ENCODE measurements around the gene HECTD4. TPM values are rescaled to one million over a fixed set of nuclear protein-coding genes. Genes with fewer than 3 reads are reported as not detected.
A peak's percentile ranks its signal among the peaks of the same experiment; 100 is the strongest.

HECTD4 gene
- total RNA-seq, 1 donor from 2014 or later: 33.6 TPM

GRCh38 chr12:112199136-112199535, 183.1 kb downstream of the HECTD4 start:
- no peak for DNase-seq
- H3K9me3 Mint-ChIP-seq: no peaks in the 10 kb centered on the region
- intact Hi-C loops (cut with micrococcal nuclease): no loop called here
- H3K27me3 Mint-ChIP-seq: no peaks in the 10 kb centered on the region
- H3K27ac Mint-ChIP-seq: no peak overlapping the region
- H3K4me1 Mint-ChIP-seq: no peaks in the 10 kb centered on the region
- no peak overlapping the region for H3K4me3 Mint-ChIP-seq
- H3K36me3 Mint-ChIP-seq (ENCODE audit: low read depth): peaks cover 27% of the 10 kb centered on the region

GRCh38 chr12:112198120-112198733, 184.0 kb downstream of the HECTD4 start:
- peaks cover 27% of the 10 kb centered on the region for H3K36me3 Mint-ChIP-seq (ENCODE audit: low read depth)
- intact Hi-C loops (cut with micrococcal nuclease): loop anchor here (1.0 kb wide), 2 partner anchors 189 to 213 kb away; no protein-coding TSS in a partner anchor
- no peaks in the 10 kb centered on the region for H3K4me1 Mint-ChIP-seq
- H3K27me3 Mint-ChIP-seq: no peaks in the 10 kb centered on the region
- no peak overlapping the region for H3K27ac Mint-ChIP-seq
- DNase-seq: peak; percentile 86
- H3K9me3 Mint-ChIP-seq: no peaks in the 10 kb centered on the region
- H3K4me3 Mint-ChIP-seq: no peak overlapping the region

GRCh38 chr12:112196196-112196875, 185.9 kb downstream of the HECTD4 start:
- H3K4me3 Mint-ChIP-seq: no peak overlapping the region

GRCh38 chr12:112194601-112195247, 187.5 kb downstream of the HECTD4 start:
- no peak for DNase-seq
- Mint-ChIP-seq H3K4me1 (no peaks in the 10 kb centered on the region), H3K27me3 (no peaks in the 10 kb centered on the region), H3K4me3 (no peak overlapping the region), H3K27ac (no peak overlapping the region), H3K36me3 (ENCODE audit: low read depth) (peaks cover 34% of the 10 kb centered on the region), H3K9me3 (no peaks in the 10 kb centered on the region)
- intact Hi-C loops (cut with micrococcal nuclease): no loop called here

More at GRCh38 chr12:112196196-112196875, 185.9 kb downstream of the HECTD4 start:
- H3K36me3 Mint-ChIP-seq (ENCODE audit: low read depth): peaks cover 38% of the 10 kb centered on the region
- intact Hi-C loops (cut with micrococcal nuclease): no loop called here
- no peaks in the 10 kb centered on the region for H3K9me3 Mint-ChIP-seq
- H3K4me1 Mint-ChIP-seq: no peaks in the 10 kb centered on the region
- no peak overlapping the region for H3K27ac Mint-ChIP-seq
- DNase-seq: no peak
- H3K27me3 Mint-ChIP-seq: no peaks in the 10 kb centered on the region

GRCh38 chr12:112192475-112192874, 189.8 kb downstream of the HECTD4 start:
- H3K27me3 Mint-ChIP-seq: no peaks in the 10 kb centered on the region
- intact Hi-C loops (cut with micrococcal nuclease): no loop called here
- H3K4me1 Mint-ChIP-seq: no peaks in the 10 kb centered on the region
- no peak for DNase-seq
- no peak overlapping the region for H3K4me3 Mint-ChIP-seq
- no peak overlapping the region for H3K27ac Mint-ChIP-seq
- H3K36me3 Mint-ChIP-seq (ENCODE audit: low read depth): peaks cover 30% of the 10 kb centered on the region
- no peaks in the 10 kb centered on the region for H3K9me3 Mint-ChIP-seq

- Mint-ChIP-seq H3K4me1 (no peaks in the 10 kb centered on the region), H3K27me3 (no peaks in the 10 kb centered on the region), H3K27ac (no peak overlapping the region), H3K4me3 (no peak overlapping the region), H3K9me3 (no peaks in the 10 kb centered on the region), H3K36me3 (ENCODE audit: low read depth) (peaks cover 28% of the 10 kb centered on the region)
- no peak for DNase-seq
- intact Hi-C loops (cut with micrococcal nuclease): no loop called here
Observed at GRCh38 chr12:112191840-112192321, 190.3 kb downstream of the HECTD4 start.

GRCh38 chr12:112191201-112191600, 191.0 kb downstream of the HECTD4 start:
- no peaks in the 10 kb centered on the region for H3K4me1 Mint-ChIP-seq
- H3K27ac Mint-ChIP-seq: no peak overlapping the region
- H3K4me3 Mint-ChIP-seq: no peak overlapping the region
- intact Hi-C loops (cut with micrococcal nuclease): no loop called here
- peaks cover 28% of the 10 kb centered on the region for H3K36me3 Mint-ChIP-seq (ENCODE audit: low read depth)
- no peaks in the 10 kb centered on the region for H3K9me3 Mint-ChIP-seq
- DNase-seq: no peak
- no peaks in the 10 kb centered on the region for H3K27me3 Mint-ChIP-seq

GRCh38 chr12:112190231-112191025, 191.8 kb downstream of the HECTD4 start:
- Mint-ChIP-seq H3K27me3 (no peaks in the 10 kb centered on the region), H3K36me3 (ENCODE audit: low read depth) (peaks cover 30% of the 10 kb centered on the region), H3K9me3 (no peaks in the 10 kb centered on the region), H3K4me3 (no peak overlapping the region), H3K4me1 (no peaks in the 10 kb centered on the region), H3K27ac (no peak overlapping the region)
- DNase-seq: no peak
- intact Hi-C loops (cut with micrococcal nuclease): no loop called here

- H3K4me3 Mint-ChIP-seq: no peak overlapping the region
- intact Hi-C loops (cut with micrococcal nuclease): no loop called here
Observed at GRCh38 chr12:112188130-112188830, 194.0 kb downstream of the HECTD4 start.

GRCh38 chr12:112185093-112185923, 196.9 kb downstream of the HECTD4 start:
- Mint-ChIP-seq H3K27me3 (no peaks in the 10 kb centered on the region), H3K9me3 (no peaks in the 10 kb centered on the region), H3K4me3 (no peak overlapping the region), H3K4me1 (peaks cover 11% of the 10 kb centered on the region), H3K27ac (no peak overlapping the region), H3K36me3 (ENCODE audit: low read depth) (peaks cover 27% of the 10 kb centered on the region)
- no peak for DNase-seq
- intact Hi-C loops (cut with micrococcal nuclease): no loop called here

More at GRCh38 chr12:112188130-112188830, 194.0 kb downstream of the HECTD4 start:
- DNase-seq: no peak
- H3K4me1 Mint-ChIP-seq: peaks cover 6% of the 10 kb centered on the region
- H3K27me3 Mint-ChIP-seq: no peaks in the 10 kb centered on the region
- no peaks in the 10 kb centered on the region for H3K9me3 Mint-ChIP-seq
- no peak overlapping the region for H3K27ac Mint-ChIP-seq
- H3K36me3 Mint-ChIP-seq (ENCODE audit: low read depth): peaks cover 31% of the 10 kb centered on the region

GRCh38 chr12:112184056-112184887, 198.0 kb downstream of the HECTD4 start:
- DNase-seq: no peak
- H3K36me3 Mint-ChIP-seq (ENCODE audit: low read depth): peaks cover 26% of the 10 kb centered on the region
- peaks cover 11% of the 10 kb centered on the region for H3K4me1 Mint-ChIP-seq
- H3K9me3 Mint-ChIP-seq: no peaks in the 10 kb centered on the region
- intact Hi-C loops (cut with micrococcal nuclease): loop anchor here (5.0 kb wide), 1 partner anchor 192 kb away; no protein-coding TSS in a partner anchor
- no peaks in the 10 kb centered on the region for H3K27me3 Mint-ChIP-seq
- no peak overlapping the region for H3K27ac Mint-ChIP-seq
- H3K4me3 Mint-ChIP-seq: no peak overlapping the region
